SIG-M5 treated with dmso at 0.1 percent for 504 hours (cell line): ENCODE data around the gene RASA3.
"Not testable (repeated sequence)": the region's sequence is repeated elsewhere in the genome, so short reads cannot be mapped to it uniquely, and the experiment has no call there.

Experiments
- DNase-seq: peaks from one replicate; lab custom pipeline; 2025; ENCODE audit not compliant: unreplicated experiment; lab: John Stamatoyannopoulos, UW

RASA3 gene

DNA sequence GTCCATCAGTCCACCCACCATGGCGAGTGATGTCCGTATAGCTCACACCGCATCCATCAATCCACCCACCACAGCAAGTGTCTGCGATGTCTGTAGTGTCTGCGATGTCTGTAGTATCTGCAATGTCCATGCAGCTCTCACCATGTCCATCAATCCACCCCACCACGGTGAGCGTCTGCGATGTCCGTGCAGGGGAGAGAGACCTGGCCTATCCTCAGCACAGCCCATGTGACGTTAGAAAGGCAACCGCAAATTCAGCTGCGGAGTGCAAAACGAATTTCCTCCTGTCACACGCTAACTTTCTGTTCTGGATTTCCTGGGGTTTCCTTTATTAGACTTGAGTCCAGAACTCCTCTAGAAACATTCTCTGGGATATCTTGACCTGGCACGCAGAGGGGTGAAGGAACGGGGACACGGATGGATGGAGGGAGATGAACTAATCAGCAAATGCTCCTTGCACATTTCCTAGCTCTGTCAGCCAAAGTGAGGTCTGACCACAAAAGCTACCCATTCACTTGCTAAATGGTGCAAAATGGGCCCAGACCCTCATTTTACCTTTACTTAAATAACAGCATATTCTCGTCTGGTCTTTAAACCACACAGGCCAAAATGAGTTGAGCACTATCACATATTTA, 18.3 kb downstream of the RASA3 start:
- no peak for DNase-seq

GRCh38 chr13:114113395-114113794, 19.0 kb downstream of the RASA3 start:
- DNase-seq, result not testable (repeated sequence)

DNA sequence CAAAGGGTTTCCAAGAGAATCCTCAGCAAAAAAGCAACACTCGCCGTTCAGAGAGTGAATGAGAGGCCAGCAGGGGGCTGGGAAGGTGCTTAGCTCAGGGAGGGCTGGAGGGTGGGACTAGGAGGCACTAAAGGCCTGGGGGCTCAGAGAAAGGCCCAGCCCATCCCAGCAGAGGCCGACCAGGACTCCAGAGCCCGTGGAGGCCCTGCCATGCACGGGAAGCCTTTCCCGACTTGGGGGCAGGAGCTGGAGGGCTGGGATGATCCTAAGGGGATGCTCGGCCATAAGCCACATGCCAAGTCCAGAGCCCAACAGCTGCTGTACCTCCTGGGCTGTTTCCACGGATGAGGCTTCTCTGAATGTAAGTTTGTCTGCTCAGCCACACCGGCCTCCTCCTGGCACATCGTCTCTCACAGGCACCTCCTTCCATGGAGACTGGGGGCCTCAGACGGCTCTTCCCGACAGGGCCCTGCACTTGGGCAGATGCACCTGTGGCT, 19.5 kb downstream of the RASA3 start:
- no peak for DNase-seq

DNA sequence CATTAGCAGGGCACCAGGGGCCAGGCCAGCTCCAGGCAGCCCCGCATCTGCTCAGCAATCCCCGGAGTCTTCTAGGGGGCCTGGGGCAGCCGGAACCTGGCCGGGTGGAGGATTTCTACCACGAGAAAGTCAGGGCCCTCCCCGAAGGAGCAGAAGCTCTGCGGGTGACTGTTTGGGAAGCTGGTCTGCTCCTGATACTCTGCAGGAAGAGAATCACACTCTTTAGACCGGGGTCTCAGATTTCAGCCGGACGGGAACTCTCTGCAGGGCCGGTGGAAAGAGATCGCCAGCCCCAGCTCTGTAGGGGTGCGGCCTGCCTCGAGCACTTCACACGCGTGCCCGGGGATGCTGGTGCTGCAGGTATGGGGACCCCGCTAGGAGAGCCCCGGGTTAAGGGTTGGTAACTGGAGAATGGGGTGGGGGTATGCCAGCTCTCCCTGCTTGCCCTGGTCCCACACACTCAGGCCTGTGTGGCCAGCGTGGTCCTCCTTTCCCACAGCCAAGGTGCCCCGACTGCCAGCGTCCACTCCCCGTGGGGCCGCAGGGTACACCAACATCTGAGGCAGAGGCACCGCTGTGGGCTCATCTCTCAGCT, 20.1 kb downstream of the RASA3 start:
- DNase-seq, result no peak

DNA sequence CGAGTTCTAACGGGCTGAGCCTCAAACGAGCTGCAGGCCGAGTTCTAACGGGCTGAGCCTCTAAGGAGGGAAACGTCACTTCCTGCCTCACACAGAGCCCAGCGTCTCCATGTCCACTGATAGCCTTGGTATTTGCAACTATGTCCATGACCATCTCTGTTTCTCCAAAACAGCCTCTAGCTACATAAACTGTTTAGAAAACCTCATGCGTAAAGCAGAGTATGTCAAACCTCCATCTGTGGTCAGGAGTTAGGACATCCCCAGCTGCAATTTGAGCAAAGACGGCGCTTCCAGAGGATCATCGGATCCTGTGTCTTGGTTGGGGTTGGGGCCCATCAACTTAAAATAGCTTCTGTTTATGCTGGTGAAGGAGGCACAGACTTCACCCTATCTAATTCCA, 20.8 kb downstream of the RASA3 start:
- no peak for DNase-seq

- not testable (repeated sequence) for DNase-seq
Observed at GRCh38 chr13:114110830-114111189, 21.6 kb downstream of the RASA3 start.

DNA sequence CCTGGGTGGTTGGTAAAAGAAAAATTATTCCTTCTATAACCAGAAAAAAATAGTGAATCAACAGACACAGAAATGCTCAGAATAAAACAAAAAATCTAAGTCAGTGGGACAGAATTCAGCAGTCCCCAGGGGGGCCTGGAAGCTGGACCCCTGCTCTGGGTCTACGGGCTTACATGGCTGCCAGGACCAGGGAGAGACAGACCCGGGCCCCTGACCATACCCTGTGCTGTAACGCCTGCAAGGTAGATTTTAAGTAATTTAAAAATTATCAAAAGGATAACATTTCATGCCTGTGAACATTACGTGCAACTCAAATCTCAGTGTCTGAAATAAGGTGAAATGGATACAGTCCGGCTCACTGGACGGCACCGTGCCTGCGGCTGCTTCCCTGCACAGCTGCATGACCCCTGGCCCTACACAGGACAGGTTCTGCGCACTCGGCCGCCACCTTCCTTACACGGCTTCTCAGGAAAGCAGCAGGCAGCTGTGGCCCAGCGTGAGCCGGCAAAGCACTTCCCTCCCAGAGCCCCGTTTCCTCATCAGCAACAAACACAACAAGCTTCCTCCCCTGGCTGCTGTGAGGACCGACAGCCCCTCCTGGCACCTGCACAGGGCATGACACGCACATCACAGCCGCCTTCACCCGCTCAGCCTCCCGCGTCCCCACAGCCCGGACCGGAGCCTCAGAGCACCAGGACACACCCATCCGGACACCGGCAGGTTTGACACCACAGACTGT, 22.2 kb downstream of the RASA3 start:
- DNase-seq, result peak; percentile 79

- DNase-seq, result no peak
Observed at GRCh38 chr13:114109641-114110041, 22.8 kb downstream of the RASA3 start.

GRCh38 chr13:114108894-114109293, 23.5 kb downstream of the RASA3 start:
- DNase-seq, result no peak

GRCh38 chr13:114108141-114108761, 24.2 kb downstream of the RASA3 start:
- no peak for DNase-seq

GRCh38 chr13:114107686-114108081, 24.7 kb downstream of the RASA3 start:
- DNase-seq, result no peak

- DNase-seq, result no peak
Observed at GRCh38 chr13:114106991-114107685, 25.3 kb downstream of the RASA3 start.

DNA sequence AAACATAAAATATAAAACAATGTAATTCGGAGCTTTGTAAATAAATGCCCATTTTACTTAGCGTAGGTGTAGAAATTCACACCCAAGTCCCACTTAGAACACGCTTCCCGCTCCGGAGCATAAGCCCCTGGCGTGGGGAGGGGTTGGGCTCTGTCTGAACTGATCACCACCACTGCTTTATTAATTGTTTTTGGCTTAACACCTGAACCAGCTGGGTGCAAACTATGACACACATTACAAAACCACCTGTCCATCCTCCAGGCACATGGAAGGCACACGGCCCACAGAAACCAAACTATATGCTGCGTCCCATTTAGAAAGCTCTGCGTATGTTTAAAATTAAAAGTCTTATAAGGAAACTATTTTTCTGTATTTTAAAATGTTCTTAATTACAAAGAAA, 25.9 kb downstream of the RASA3 start:
- no peak for DNase-seq

DNA sequence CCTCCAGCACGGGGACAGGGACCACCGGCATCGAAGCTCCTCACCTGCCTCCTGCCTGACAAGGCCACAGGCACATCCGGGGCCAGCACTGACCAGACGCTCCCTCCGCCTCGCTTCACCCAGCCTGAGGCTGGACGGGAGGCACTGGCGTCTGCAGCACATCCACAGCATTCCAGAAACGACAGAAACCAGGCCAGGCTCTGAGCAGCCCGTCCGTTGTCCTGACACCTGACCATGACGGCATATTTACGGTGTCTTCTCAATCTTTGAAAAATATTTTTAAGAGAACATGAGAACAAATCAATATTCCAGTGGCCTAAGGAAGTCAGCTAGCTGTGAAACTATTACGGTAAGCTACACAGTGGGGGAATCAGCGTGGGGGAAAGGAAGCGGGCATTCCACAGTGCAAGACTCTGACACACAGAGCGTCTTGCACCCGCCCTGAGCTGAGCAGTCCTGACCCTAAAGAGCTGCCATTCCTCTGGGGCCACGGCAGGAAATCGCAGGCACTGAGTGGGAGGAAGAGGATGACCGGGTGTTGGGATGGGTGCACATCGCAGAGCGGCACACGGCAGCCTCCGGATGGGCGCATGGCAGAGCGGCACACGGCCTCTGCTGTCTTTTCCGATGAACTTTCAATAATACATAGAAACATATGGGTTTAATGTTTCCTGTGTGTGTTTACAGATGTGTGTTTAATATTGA, 26.8 kb downstream of the RASA3 start:
- DNase-seq, result no peak

- DNase-seq, result no peak
Observed at GRCh38 chr13:114104655-114105520, 27.5 kb downstream of the RASA3 start.

DNA sequence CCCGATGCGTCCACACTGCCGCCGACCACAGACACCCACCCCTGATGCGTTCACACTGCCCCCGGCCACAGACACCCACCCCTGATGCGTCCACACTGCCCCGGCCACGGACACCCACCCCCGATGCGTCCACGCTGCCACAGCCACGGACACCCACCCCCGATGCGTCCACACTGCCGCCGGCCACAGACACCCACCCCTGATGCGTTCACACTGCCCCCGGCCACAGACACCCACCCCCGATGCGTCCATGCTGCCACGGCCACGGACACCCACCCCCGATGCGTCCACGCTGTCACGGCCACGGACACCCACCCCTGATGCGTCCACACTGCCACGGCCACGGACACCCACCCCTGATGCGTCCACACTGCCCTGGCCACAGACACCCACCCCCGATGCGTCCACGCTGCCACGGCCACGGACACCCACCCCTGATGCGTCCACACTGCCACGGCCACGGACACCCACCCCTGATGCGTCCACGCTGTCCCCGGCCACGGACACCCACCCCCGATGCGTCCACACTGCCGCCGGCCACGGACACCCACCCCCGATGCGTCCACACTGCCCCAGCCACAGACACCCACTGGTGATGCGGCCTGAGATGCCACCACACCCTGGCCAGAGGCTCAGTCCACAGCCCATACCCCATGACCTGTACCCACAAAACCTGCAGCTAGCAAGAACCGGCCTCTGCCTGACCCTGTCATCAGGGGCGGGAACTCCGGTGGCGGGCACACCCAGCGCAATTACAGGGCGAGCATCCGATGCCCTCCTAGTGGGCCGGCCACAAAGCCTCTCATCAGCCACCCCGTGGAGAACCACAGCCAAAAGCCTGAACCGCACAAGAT, 28.4 kb downstream of the RASA3 start:
- DNase-seq, result no peak

GRCh38 chr13:114103289-114103621, 29.2 kb downstream of the RASA3 start:
- DNase-seq, result not testable (repeated sequence)

DNA sequence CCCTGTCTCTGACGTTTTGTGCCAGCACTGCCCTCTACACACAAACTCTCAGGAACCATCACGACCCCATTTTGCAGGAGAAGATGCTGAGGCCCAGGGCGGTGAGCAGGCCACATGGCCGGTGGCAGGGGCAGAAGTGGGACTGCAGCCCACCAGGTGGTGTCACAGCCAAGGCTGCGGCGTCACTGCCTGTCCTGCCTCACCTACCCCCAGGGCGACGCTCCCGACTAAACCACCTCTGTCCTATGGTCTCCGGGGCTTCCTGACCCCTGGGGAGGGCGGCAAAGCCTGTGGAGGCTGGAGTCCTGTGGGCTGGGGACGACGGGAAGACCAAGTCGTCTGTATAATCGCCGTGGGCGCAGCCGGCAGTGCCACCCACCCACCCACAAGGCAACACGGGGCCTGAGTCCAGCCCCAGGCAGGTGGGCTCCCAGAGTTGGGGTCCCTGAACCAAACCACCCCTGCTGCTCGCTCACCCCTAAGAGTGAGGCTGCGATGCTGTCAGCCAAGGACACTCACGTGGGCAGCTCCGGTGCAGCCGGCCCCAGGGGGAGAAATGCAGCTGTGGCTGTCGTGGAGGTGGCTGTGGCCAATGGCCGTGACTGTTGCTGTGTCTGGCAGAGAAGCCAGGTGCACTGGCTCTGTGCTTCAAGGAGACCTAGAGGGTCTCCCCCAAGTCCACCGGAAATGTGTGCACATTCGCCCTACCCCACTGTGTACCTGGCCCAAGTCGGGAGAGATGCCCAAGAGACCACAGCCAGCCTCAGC, 29.7 kb downstream of the RASA3 start:
- DNase-seq, result no peak
